HS-27A (cell line): Measurements from ENCODE around the gene FGF1.

Source experiments
- DNase-seq: peaks from one replicate; pipeline ENCODE4 v3.0.0-alpha.2; 2012; ENCODE audit warnings: low read depth, missing footprints

FGF1 gene

DNA sequence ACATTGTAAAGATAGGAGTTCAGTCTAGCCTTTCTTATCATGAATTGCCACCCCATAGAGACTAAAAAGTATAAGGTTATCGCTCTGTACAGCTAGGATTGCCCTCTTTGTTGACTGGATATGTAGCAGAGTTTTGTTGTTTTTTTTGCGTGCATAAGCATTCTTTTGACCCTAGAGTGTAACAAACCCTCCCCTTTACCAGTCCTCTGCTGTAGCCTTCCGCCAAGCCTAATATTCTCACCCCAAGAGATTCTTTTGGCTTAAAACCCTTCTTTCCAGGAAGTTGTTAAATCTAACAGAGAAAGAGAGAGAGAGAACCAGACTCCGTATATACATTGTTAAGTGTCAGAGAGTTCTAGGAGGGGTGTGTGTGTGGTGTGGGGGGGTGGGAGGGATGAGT lies 113.9 kb downstream of the FGF1 start:
- no peak for DNase-seq

GRCh38 chr5:142571371-142571770 lies 114.5 kb downstream of the FGF1 start:
- no peak for DNase-seq

DNA sequence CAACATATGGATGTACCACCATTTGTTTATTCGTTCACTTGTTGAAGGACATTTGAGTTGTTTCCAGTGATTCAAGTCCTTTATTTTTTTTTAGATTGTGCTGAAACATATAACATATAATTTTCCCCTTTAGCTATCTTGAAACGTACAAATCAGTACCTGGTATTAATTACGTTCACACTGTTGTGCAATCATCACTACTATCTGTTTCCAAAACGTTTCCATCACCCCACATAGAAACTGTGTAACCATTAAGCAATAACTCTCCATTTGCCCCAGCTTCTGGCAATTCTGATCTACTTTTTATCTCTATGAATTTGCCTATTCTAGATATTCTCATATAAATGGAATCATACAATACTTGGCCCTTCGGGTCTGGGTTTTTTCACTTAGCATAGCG lies 116.0 kb downstream of the FGF1 start:
- DNase-seq: no peak

- no peak for DNase-seq
These were observed 116.9 kb downstream of the FGF1 start for GRCh38 chr5:142568996-142569335.

DNA sequence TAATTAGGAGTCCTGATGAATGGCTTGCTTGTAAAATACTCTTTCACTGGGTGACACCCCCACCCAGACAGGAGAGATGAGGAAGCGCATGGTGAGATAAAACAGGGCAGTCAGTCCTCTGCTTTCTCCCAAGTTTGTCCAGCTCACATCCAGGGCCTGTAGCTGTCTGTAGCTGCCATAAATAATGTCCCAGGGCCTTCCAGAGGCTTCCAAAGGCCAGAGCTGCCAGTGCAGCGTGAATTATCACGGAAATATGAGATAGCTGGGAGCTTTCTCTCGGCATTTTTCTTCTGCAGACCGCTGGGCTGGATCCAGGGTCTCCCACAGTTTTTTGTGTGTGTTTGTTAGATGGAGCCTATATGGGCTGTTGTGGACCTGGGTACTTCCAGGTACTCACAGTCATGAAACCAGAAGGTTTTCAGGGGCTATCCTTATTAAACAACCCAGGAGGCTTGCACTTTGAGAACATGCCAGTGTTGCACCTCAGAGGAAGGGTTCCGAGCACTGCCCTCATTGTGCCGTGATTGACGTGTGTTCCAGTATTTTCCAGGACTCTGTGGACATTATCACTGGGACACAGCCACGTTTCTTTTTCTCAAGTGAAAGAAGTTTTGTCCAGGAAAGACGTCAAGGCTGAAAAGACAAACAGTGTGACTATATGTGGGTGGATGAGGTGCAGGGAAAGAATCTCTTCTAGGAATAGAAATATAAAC lies 117.5 kb downstream of the FGF1 start:
- no peak for DNase-seq

- no peak for DNase-seq
These were observed 124.3 kb downstream of the FGF1 start for GRCh38 chr5:142561486-142562097.

GRCh38 chr5:142561029-142561428 lies 124.9 kb downstream of the FGF1 start:
- no peak for DNase-seq

DNA sequence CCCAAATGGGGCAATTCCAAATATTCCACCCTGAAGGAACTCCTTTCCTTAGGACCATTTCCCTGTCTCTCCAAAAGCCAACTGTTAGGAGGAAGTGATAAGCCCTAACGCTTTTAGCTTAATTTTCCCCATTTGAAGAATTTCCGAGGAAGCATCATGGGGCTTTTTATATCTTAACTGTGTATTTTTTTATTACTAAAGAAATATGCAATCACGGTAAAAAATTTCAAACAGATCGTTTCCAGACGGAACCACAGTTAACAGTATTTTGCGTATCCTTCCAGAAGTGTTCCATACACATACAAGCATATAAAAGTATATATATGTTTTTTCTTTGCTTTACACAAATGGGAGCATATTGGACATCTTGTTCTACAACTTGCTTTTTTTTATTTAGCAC lies 133.8 kb downstream of the FGF1 start:
- DNase-seq: no peak

DNA sequence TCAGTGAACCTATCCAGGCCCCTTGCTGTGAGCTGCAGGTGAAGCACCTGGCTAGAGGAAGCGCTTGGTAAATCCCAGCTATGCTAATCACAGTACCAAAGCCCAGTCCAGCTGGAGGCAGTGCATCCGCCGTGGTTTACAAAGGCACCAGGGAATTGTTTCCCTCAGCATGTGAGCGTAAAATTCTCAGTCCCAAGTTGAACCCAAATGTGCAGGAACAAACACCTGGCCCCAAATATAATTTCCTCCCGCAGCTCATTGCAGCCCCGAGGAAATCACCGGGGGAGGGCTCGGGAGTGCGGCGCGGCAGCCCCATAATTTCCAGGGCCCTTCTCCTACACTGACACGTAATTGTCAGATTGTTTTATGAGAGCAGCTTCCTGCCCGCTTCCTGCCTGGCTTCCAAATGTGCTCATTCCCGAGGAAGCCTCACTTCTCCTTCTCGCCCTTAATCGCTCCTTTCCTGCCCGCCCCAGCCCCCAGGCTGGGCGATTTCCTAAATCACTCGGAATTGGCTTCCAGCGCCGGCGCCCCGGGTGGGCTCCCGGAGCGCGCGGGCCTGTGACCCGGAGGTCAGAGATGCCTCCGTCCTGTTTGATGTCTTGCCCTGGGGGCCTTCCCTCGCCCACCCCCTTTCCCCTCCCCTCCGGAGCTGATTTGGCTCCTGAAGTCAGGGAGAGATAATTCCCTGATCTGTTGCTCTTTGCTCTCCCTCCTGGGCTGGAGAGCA lies 134.4 kb downstream of the FGF1 start:
- no peak for DNase-seq

GRCh38 chr5:142550471-142550870 lies 135.4 kb downstream of the FGF1 start:
- no peak for DNase-seq

GRCh38 chr5:142549834-142550233 lies 136.1 kb downstream of the FGF1 start:
- DNase-seq: no peak

GRCh38 chr5:142548739-142549275 lies 137.1 kb downstream of the FGF1 start:
- peak; percentile 54 for DNase-seq

- no peak for DNase-seq
These were observed 138.2 kb downstream of the FGF1 start for GRCh38 chr5:142547445-142548380.

- no peak for DNase-seq
These were observed 140.1 kb downstream of the FGF1 start for GRCh38 chr5:142545650-142546322.

DNA sequence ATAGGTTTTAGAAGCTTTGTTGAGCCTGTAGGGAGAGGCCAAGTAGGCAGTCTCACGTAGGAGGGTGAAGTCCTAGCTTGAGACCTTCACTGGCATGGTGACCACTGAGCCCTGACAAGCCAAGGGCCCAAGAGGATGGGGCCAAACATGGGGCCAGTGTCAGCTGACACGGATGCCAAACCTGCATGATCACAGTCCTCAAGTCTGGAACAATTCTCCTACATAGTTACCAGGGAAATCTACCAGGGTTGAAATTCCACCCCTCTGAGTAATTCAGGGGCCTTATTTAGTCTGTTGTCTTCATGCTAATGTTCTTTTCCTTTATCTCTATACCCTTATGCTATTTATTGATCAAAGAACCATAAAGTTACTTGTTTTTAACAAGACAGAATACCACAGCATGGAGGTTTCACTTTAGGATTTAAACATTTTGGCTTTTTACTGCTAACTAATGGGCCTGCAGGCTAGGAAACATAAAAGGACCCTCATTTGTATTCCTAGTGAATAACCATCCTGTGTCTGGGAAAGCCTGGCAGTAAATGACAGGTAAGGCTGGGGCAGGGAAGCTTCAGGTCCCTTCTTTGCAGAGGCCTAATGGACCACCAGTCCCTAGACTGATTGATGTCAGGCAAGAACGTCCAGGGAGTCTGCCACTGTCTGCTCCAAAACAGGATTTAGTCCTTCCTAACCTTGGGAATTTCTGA lies 140.8 kb downstream of the FGF1 start:
- no peak for DNase-seq

DNA sequence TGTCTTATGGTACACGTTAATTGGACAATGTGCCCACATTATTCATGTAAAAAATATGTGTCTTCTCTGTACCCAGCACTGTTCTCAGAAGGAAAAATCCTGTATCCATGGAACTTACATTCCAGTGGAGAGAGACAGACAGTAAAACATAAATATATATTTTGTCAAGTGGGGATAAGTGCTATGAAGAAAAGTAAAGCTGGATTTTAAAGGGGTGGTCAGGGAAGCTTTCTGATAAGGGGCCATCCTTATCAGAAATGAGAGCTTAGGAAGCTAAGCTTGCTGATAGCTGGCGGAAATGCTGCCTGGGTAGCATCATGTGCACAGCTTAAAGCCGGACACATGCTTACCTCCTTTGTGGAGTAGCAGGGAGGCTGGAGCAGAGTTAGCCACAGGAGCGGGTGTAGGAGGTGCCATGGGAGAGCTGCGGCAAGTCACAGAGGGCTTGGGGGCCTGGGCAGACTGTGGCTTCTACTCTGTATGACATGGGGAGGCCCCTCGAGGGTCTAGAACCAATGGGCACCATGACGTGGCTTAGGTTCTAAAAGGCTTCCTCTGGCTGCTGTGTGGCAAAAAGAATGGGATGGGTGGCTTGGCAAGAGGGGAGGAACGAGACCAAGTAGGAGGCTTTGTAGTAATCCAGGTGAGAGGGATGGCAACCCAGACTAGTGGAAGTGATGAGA lies 141.7 kb downstream of the FGF1 start:
- no peak for DNase-seq

- DNase-seq: no peak
These were observed 143.0 kb downstream of the FGF1 start for GRCh38 chr5:142542906-142543305.
